NCI-H1436 (cell line): Measurements from ENCODE around the gene ZNF691.
"Not testable (repeated sequence)": the region's sequence is repeated elsewhere in the genome, so short reads cannot be mapped to it uniquely, and the experiment has no call there.

Experiments used
- DNase-seq: peaks from one replicate; lab custom pipeline; 2025; lab: John Stamatoyannopoulos, UW

Gene ZNF691

GRCh38 chr1:42846257-42847110 is at the start of gene ZNF691:
Gene ZNF691, plus strand, starts transcription at chr1:42846613. Its CDS starts 3,046 bp downstream, at chr1:42849659.
- DNase-seq, result peak; percentile 92

- no peak for DNase-seq
Observed at GRCh38 chr1:42797414-42797813, 49.0 kb upstream of the ZNF691 start.

GRCh38 chr1:42797979-42798378 is 48.4 kb upstream of the ZNF691 start:
- DNase-seq, result no peak

GRCh38 chr1:42801832-42802473 is 44.5 kb upstream of the ZNF691 start:
- no peak for DNase-seq

- DNase-seq, result no peak
Observed at GRCh38 chr1:42806171-42806570, 40.2 kb upstream of the ZNF691 start.

GRCh38 chr1:42806593-42806992 is 39.8 kb upstream of the ZNF691 start:
- no peak for DNase-seq

GRCh38 chr1:42807056-42807668 is 39.3 kb upstream of the ZNF691 start:
- no peak for DNase-seq

GRCh38 chr1:42814815-42815214 is 31.6 kb upstream of the ZNF691 start:
- not testable (repeated sequence) for DNase-seq

GRCh38 chr1:42815941-42816584 is 30.4 kb upstream of the ZNF691 start:
- no peak for DNase-seq

- peak; percentile 87 for DNase-seq
Observed at GRCh38 chr1:42816585-42817439, 29.6 kb upstream of the ZNF691 start, which contains the start of the genes ERMAP and SVBP. Gene ERMAP, plus strand, starts transcription at chr1:42817122. Its CDS starts 13,327 bp downstream, at chr1:42830449. Gene SVBP, minus strand, starts transcription at chr1:42817397. Its CDS starts 853 bp downstream, at chr1:42816544.

GRCh38 chr1:42817440-42817767 is 29.0 kb upstream of the ZNF691 start:
- DNase-seq, result no peak

- no peak for DNase-seq
Observed at GRCh38 chr1:42817976-42818375, 28.4 kb upstream of the ZNF691 start.

- no peak for DNase-seq
Observed at GRCh38 chr1:42820813-42821212, 25.6 kb upstream of the ZNF691 start.

- no peak for DNase-seq
Observed at GRCh38 chr1:42821690-42822089, 24.7 kb upstream of the ZNF691 start.

- DNase-seq, result no peak
Observed at GRCh38 chr1:42822800-42823392, 23.5 kb upstream of the ZNF691 start.

- DNase-seq, result no peak
Observed at GRCh38 chr1:42824481-42825035, 21.9 kb upstream of the ZNF691 start.

- no peak for DNase-seq
Observed at GRCh38 chr1:42825036-42825851, 21.2 kb upstream of the ZNF691 start.

GRCh38 chr1:42830631-42831030 is 15.8 kb upstream of the ZNF691 start:
- DNase-seq, result no peak

- DNase-seq, result no peak
Observed at GRCh38 chr1:42831273-42831672, 15.1 kb upstream of the ZNF691 start.
